Smooth muscle cell (in vitro differentiated cells): ENCODE results near the gene ANAPC2. TPM values are rescaled to one million over a fixed set of nuclear protein-coding genes. Genes with fewer than 3 reads are reported as not detected.

Source experiments
- DNase-seq: peaks from one replicate; lab custom pipeline; 2025; ENCODE audit not compliant: unreplicated experiment; lab: John Stamatoyannopoulos, UW
- H2AFZ ChIP-seq: fragments of 200-600 bp; sonication (generic); 2 replicates; pipeline ENCODE4 v1.6.0; 2016; ENCODE audit warnings: antibody characterized with exemption, low read depth, mild to moderate bottlenecking
- H3F3A ChIP-seq: fragments of 200-600 bp; sonication (generic); 2 replicates; pipeline ENCODE4 v1.6.0; 2017; ENCODE audit warnings: antibody characterized with exemption, low read depth
- H3K27ac ChIP-seq: fragments of 200-600 bp; sonication (generic); 2 replicates; pipeline ENCODE4 v1.5.1; 2016; ENCODE audit warnings: low read depth, mild to moderate bottlenecking
- H3K27me3 ChIP-seq: fragments of 200-600 bp; sonication (generic); 2 replicates; pipeline ENCODE4 v1.6.1; 2016; ENCODE audit warnings: low read depth, mild to moderate bottlenecking
- H3K36me3 ChIP-seq: fragments of 200-600 bp; sonication (generic); 2 replicates; pipeline ENCODE4 v1.5.1; 2016; ENCODE audit warnings: low read depth
- H3K4me1 ChIP-seq: fragments of 200-600 bp; sonication (generic); 2 replicates; pipeline ENCODE4 v1.5.1; 2016; ENCODE audit warnings: low read depth
- H3K4me2 ChIP-seq: fragments of 200-600 bp; sonication (generic); 2 replicates; pipeline ENCODE4 v1.6.0; 2016; ENCODE audit warnings: mild to moderate bottlenecking
- H3K4me3 ChIP-seq: fragments of 200-600 bp; sonication (generic); 2 replicates; pipeline ENCODE4 v1.5.1; 2016; ENCODE audit warnings: mild to moderate bottlenecking
- H3K79me2 ChIP-seq: fragments of 200-600 bp; sonication (generic); 2 replicates; pipeline ENCODE4 v1.6.0; 2016; ENCODE audit warnings: low read depth, mild to moderate bottlenecking
- H3K9ac ChIP-seq: fragments of 200-600 bp; sonication (generic); 2 replicates; pipeline ENCODE4 v1.6.0; 2016; ENCODE audit warnings: low read depth
- H3K9me3 ChIP-seq: fragments of 200-600 bp; sonication (generic); replicated peaks from 2 replicates; pipeline ENCODE4 v1.5.1; 2016; ENCODE audit warnings: low read depth
- H4K20me1 ChIP-seq: fragments of 200-600 bp; sonication (generic); 2 replicates; pipeline ENCODE4 v1.6.0; 2016; ENCODE audit warnings: low read depth
- WGBS: methylation state at CpG from one replicate; pipeline ENCODE4 v1.1.7; 2016; ENCODE audit warnings: low lambda C conversion rate; 5-methylcytosine and 5-hydroxymethylcytosine counted together
- polyA plus RNA-seq: library from polyadenylated mRNA; unstranded; fragments of >200 nt; fragmentation: Nextera tagmentation; extraction: Ambion mirVana; gene quantifications from 2 replicates; pipeline ENCODE4 v1.2.1, GENCODE V29; 2016
- total RNA-seq: library from RNA; depleted of rRNA; stranded (reverse); fragments of >200 nt; gene quantifications from 2 replicates; pipeline ENCODE4 v1.2.3, GENCODE V29; 2014
- TF ChIP-seq, protein P1 (sequence below): fragments of 200-600 bp; sonication (generic); IDR thresholded peaks from 2 replicates; pipeline ENCODE4 v1.5.1; 2017; ENCODE audit warnings: borderline replicate concordance, mild to moderate bottlenecking, antibody characterized with exemption; ENCODE audit not compliant: insufficient read depth, poor library complexity, severe bottlenecking

Gene ANAPC2
- total and polyA plus RNA-seq, 2 experiments from 2014 or later, result 6.6 to 12.6 TPM

DNA sequence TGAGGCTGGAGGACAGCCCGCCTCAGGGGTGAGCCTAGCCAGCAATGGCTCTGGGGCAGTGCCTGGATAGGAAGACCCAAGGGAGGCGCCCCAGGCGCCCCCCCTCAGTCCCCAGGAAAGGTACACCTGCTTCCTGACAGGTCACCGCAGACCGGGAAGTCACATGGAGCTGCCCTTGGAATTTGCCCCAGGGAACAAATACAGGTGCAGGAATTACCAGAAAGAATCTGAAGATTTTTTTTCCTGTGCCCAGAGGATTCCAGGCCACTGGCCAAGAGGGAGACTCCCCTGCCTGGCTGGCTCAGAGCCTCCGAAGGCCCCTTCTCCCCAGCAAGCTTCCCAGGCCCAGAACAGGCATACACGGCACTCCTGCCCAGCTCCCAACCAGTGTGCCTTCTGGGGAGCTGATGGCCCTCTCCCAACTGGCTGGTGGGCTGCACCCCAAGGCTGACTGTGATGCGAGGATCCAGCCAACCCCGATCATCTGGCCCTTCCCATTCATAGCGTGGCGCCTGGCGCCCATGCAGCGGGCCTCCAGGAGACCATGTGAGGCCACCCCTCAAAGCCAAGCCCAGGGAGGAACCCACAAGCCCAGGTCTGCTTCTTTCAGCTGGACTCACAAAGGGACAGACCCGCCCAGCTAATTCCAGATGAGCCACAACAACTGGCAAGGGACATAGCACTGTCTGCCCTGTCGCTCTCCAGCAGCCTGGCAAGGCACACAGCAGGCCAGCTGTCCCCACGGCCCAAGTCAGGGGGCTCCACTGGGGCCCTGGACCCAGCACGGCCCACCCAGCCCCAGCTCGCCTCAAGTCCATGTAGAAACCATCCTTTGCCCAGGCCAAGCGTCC, 9.9 kb upstream of the ANAPC2 start:
- no peak for DNase-seq
- TF ChIP-seq, protein P1, sequence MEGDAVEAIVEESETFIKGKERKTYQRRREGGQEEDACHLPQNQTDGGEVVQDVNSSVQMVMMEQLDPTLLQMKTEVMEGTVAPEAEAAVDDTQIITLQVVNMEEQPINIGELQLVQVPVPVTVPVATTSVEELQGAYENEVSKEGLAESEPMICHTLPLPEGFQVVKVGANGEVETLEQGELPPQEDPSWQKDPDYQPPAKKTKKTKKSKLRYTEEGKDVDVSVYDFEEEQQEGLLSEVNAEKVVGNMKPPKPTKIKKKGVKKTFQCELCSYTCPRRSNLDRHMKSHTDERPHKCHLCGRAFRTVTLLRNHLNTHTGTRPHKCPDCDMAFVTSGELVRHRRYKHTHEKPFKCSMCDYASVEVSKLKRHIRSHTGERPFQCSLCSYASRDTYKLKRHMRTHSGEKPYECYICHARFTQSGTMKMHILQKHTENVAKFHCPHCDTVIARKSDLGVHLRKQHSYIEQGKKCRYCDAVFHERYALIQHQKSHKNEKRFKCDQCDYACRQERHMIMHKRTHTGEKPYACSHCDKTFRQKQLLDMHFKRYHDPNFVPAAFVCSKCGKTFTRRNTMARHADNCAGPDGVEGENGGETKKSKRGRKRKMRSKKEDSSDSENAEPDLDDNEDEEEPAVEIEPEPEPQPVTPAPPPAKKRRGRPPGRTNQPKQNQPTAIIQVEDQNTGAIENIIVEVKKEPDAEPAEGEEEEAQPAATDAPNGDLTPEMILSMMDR, result no peak
- H3K27me3 ChIP-seq, result no peaks in the 10 kb centered on the region
- H3K4me1 ChIP-seq, result peaks cover 21% of the 10 kb centered on the region
- peaks cover 64% of the 10 kb centered on the region for H4K20me1 ChIP-seq
- H2AFZ ChIP-seq, result no peak overlapping the region
- no peaks in the 10 kb centered on the region for H3K36me3 ChIP-seq
- 85% methylated on average over 19 of the region's 19 CpGs for WGBS
- H3K27ac ChIP-seq, result no peak overlapping the region
- H3K9me3 ChIP-seq, result no peaks in the 10 kb centered on the region
- H3K9ac ChIP-seq, result no peak overlapping the region
- H3F3A ChIP-seq, result no peaks in the 10 kb centered on the region
- peak overlapping the region; percentile 59 for H3K4me3 ChIP-seq
- peaks cover 50% of the 10 kb centered on the region for H3K79me2 ChIP-seq
- H3K4me2 ChIP-seq, result peak overlapping the region; percentile 86

DNA sequence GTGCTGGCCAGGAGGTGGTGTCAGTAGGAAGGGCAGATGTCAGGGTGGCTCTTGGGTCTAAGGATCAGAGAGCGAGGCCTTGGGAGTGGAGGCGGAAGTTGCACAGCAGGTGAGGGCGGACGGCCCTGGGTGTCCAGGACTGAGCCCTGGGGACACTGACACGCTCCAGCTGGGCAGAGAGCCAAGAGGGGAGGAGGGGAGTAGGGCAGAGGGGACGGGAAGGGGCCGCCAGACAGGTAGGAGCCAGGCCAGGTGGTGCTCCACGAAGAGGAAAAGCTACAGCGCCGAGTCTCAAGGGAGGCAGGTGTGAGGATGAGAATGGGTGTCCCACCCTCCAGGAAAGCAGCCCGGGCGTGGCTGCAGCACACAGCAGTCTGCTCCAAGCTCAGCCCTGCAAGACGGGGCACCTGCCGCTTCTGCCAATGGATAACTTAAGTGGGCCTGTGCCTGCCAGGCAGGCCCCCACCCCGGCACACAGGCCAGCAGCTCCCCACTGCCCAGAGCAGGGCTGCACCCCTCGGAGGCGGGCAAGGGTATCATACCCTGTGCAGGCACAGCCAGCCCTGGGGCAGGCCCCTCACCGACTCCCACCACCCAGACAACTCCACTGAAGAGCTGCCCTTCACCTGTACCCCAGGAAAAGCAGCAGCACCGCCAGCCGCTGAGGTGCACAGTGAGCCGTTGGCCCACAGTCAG, 7.3 kb upstream of the ANAPC2 start:
- no peak for DNase-seq
- Histone ChIP-seq H4K20me1 (peaks cover 64% of the 10 kb centered on the region), H3K9ac (no peak overlapping the region), H3K4me3 (no peak overlapping the region), H3K79me2 (peaks cover 45% of the 10 kb centered on the region), H3K9me3 (no peaks in the 10 kb centered on the region), H3K4me2 (no peak overlapping the region), H3K36me3 (no peaks in the 10 kb centered on the region), H3K27me3 (no peaks in the 10 kb centered on the region), H3K4me1 (peaks cover 15% of the 10 kb centered on the region), H3F3A (no peaks in the 10 kb centered on the region), H2AFZ (no peak overlapping the region), H3K27ac (no peak overlapping the region)
- WGBS, result 94% methylated on average over 21 of the region's 21 CpGs
- TF ChIP-seq, protein P1, result no peak

DNA sequence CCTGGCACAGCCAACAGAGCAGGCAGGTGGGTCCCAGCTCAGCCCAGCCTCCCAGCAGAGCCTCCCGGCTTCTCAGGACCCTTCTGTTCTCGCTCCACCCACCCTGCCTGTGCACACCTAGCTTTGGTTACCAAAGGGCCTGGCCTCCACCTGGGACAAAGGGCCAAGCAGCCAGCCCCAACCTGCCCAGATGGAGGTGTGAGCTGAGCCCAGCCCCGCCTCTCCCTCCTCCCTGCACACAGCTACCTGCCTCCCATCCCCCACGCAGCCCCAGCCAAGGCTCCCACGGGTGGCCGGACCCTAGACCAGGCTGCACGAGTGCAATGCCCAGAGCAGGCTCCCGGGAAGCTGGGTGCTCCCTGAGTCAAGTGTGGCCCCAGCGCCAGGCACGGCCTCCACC, 6.5 kb upstream of the ANAPC2 start:
- Histone ChIP-seq H3K36me3 (no peaks in the 10 kb centered on the region), H3F3A (peaks cover 5% of the 10 kb centered on the region), H3K79me2 (peaks cover 52% of the 10 kb centered on the region), H3K9me3 (no peaks in the 10 kb centered on the region), H3K4me1 (peaks cover 15% of the 10 kb centered on the region), H2AFZ (no peak overlapping the region), H3K27ac (no peak overlapping the region), H3K27me3 (no peaks in the 10 kb centered on the region), H4K20me1 (peaks cover 66% of the 10 kb centered on the region), H3K4me2 (no peak overlapping the region), H3K4me3 (no peak overlapping the region), H3K9ac (no peak overlapping the region)
- TF ChIP-seq, protein P1, result no peak
- 97% methylated on average over 8 of the region's 10 CpGs for whole genome bisulfite sequencing
- no peak for DNase-seq
